HS-5 (cell line): ENCODE data around the gene EMP3.
A peak's percentile ranks its signal among the peaks of the same experiment; 100 is the strongest.
"Not testable (repeated sequence)": the region's sequence is repeated elsewhere in the genome, so short reads cannot be mapped to it uniquely, and the experiment has no call there.

Source experiments
- DNase-seq: peaks from one replicate; pipeline ENCODE4 v3.0.0-alpha.2; 2012; ENCODE audit warnings: low read depth

The EMP3 gene, protein sequence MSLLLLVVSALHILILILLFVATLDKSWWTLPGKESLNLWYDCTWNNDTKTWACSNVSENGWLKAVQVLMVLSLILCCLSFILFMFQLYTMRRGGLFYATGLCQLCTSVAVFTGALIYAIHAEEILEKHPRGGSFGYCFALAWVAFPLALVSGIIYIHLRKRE

DNA sequence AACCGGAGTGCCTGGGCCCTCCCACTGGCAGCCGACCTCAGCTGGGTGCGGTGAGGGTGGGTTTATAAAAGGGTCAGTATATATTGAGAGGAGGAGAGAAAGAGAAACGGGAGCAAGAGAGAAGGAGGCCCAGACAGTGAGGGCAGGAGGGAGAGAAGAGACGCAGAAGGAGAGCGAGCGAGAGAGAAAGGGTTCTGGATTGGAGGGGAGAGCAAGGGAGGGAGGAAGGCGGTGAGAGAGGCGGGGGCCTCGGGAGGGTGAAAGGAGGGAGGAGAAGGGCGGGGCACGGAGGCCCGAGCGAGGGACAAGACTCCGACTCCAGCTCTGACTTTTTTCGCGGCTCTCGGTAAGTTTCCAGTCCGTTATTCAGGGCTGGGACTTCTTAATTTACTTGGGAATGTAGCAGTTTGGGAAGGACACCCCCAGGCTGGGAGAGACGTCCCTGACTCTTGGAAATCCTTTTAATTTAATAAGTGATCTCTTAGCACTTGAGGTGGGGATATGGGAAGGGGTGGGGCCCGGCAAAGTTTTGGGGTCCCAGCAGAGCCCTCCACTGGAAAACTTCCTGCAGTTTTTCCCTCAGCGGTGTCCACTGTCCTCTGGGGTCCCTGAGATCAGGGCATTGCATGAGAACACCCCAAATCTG, at the start of gene EMP3:
Gene EMP3, plus strand, starts transcription at position 288 of the 646 bp plus-strand sequence. CDS start 1,293 bp downstream, outside the sequence.
- DNase-seq = peak; percentile 66

DNA sequence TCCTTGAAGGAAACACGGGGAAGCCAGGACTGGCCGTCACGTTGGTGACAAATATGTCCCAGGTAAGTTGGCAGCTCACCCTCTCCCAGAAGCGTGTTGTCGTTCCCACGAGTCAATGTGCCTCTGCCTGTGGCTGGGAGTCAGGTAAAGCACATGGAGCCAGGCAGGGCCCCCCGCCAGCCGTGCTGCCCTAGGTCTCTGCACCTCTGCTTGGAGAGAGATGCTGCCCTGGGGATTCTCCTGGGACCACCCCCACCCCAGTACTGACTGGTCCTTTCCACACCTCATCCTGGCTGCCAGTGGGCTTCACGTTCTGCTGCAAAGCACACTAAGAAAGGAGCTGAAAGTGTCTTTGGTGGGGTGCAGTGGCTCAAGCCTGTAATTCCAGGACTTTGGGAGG, 45.6 kb upstream of the EMP3 start:
- no peak for DNase-seq

DNA sequence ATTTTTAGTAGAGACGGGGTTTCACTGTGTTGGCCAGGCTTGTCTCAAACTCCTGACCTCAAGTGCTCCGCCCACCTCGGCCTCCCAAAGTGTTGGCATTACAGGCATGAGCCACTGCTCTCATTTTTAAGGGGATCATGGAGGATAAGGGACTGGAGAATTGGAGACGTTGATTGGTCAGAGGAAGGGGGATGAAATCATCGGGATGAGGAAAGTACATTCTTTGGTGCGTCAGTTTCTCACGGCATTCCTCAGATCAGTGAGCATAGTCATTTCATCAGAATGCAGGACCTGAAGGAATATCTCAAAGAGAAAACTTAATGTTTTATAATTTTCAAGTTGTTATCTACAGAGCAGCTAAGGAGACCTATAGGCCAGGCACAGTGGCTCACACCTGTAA, 41.4 kb upstream of the EMP3 start:
- DNase-seq = peak; percentile 93

DNA sequence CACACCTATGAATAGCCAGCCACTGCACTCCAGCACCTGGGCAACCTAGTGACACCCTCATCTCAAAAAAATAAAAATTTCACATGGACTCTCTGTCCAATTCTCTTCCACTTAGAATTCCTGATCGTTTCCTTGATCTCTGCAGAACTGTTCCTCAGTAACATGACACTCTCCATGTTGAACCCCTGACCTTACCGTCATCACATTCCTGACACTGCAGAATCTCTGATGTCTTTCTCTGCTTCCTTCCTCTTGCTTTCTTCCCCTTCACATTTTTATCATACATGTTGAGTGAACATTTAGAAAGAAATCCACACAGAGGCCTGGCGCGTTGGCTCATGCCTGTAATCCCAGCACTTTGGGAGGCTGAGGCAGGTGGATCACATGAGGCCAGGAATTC, 40.5 kb upstream of the EMP3 start:
- DNase-seq = no peak

DNA sequence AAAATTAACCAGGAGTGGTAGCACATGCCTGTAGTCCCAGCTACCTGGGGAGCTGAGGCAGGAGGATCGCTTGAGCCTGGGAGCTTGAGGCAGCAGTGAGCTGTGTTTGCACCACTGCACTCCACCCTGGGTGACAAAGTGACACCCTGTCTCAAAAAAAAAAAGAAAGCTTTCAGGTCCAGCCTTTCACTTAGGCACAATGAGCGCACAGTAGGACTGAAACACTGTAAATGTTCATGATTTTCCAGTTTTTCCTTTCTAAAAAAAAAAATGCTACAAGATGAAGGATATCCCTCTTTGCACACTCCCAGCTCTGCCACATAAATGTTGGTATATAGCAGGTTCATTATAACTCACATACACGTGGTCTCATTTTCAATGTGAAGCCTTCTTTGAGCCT, 37.6 kb upstream of the EMP3 start:
- no peak for DNase-seq

DNA sequence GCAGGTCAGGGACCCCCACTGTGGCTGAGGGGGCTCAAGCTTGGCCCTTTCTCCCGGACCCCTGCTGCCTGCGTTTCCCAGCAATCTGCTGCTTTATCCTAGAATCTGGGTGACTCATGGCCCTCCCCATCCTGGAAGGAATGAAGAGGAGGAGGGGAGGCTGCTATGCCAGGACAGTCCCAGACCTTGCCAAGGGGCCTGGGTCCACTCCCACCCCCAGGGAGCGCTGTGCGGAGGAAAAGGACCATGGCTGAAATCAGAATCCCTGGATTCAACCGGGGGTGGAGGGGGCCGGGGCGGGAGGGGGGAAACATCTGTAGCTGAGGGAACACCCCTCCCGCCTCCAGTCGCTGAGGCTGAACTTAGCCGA, 35.0 kb upstream of the EMP3 start:
- DNase-seq = no peak

DNA sequence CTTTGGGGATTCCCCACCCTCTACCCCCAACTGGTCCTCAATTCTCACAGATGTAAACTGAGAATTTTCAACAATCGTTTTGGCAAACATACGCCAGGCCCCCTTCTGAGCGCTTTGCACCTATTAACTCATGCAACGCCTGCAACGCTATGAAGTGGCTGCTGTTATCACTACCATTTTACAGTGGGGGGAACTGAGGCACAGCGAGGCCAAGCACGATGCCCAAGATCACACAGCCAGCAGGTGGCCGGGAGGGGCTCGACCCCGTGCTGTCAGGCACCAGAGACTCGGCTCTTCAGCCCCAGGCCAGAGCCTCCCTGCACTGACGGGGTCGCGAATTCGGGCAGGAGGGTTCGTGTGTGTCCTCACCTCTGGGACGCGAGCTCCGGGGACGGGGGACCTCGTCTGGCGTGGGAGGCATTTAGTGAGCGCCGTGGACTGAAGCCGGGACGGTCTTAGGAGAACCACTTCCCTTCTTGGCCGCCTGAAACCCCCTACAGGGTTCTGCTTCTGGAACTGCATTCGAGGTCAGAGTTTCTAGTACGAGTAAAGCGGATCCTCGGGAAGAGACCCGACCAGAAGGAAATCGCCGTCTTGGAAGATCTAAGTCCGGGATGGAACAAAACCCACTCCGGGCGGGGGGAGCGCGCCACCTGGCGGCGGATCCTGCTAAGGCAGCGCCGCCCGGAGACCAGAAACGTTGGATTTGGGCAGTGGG, 34.4 kb upstream of the EMP3 start:
- DNase-seq = peak; percentile 56

DNA sequence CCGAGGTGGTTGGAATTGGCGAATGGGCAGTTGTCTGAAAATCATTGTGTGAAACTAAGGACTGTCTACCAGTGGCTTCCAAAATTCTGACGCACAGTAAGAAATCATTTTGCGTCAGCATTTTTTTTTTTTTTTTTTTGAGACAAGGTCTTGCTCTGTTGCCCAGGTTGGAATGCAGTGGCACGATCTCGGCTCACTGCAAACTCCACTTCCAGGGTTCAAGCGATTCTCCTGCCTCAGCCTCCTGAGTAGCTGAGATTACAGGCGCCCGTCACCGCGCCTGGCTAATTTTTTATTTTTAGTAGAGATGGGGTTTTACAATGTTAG, 33.9 kb upstream of the EMP3 start:
- DNase-seq = not testable (repeated sequence)

DNA sequence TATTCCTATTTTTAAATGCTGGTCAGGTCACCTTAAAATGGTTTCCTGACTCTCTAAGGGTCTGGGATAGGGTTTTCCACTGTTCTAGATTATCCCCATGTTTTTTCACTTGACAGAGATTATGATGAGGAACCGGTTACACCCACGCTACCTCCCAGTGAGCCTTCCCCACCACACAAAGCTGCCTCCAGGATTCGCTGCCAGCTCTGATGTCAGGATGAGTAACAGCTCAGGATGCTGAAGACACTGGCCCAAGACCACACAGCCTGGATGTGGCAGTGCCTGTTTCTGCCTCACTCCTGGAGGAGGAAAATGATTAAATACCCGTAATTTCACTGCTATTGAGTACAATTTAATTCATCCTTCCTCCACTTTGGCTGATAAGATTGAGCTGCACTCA, 32.6 kb upstream of the EMP3 start:
- no peak for DNase-seq

DNA sequence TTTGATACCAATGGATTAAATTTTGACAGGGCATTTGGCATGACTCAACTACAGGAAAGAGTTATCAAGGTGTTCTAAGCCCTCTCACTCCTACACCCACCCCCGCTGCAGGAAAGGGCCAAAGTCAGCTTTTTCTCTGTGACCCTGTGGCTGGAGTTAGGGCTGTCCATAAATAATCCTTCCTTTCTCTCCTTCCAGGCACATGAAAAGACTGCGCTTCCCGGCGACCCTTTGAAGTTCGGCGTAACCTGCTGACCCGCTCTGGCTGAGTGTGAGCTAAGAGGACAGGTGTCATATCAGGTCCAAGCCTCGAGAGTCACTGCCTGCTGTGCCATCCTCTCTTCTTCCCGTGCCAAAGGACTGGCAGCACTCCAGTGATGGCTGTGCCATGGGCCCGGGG, 29.9 kb upstream of the EMP3 start:
- no peak for DNase-seq

DNA sequence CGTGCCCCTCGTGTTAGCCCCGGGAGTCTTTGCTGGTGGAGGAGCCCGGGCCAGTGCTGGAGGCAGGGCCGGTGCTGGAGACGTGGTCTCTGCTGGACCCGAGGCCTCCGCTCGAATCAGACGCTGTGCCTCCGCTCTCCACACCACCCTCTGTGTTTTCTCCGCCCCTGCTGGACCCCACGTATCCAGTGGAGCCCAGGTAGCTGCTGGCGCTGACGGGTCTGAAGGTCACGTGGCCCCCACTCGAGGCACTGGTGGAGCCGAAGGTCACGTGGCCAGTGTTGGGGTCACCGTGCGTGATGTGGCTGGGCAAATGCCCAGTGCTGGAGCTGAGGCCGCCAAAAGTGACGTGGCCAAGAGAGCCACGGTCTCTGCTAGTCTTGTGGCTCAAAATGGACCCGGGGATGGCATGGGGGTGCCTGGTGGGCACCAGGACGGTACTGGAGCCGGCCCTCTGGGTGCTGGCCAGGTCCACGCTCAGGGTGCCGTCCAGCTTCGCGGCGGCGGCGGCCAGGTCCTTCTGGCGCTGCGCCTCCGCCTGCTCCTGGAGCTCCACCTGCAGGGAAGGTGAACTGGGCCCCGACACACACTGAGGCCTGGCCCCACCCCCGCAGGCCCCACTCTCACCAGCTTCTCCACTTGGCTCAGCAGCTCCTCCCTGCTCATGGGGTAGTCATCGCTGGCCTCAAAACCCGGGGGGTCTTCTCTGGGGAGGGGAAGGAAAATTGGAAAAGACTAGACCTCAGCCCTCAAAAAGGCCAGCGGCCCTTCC, 28.2 kb upstream of the EMP3 start:
- DNase-seq = no peak

DNA sequence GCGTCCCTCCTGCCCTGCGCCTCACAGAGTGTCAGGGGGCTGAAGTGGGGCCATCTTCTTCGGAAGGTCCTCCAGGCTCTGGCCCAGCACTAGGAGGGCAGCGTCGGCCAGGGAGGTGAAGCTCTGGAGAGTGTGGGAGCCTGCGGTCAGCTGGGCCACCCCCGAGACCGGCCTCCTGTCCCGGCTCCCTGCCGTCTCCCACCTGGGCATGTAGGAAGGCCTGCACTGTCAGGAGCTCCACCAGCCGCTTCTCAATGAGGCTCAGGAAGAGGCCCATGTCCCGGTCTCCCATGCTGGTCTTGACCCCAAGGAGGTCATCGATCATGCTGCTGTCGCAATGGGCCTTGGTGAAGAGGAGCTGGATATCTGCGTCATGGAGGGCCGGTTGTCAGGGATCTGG, 27.4 kb upstream of the EMP3 start:
- no peak for DNase-seq

DNA sequence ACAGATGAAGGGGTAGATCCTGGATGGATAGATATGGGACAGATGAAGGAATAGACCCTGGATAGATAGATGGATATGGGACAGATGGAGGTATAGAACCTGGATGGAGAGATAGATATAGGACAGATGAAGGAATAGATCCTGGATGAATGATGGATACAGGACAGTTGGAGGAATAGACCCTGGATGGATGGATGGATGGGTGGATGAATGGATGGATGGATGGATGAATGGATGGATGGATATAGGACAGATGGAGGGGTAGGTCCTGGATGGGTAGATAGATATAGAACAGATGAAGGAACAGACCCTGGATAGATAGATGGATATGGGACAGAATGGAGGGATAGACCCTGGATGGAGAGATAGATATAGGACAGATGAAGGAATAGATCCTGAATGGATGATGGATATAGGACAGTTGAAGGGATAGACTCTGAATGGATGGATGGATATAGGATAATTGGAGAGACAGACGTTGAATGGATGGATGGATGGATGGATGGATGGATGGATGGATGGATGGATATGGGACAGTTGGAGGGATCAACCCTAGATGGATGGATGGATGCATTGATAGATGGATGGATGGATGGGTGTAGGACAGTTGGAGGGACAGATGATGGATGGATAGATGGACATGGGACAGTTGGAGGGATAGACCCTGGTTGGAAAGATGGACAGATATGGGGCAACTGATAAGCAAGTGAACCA, 23.3 kb upstream of the EMP3 start:
- no peak for DNase-seq

DNA sequence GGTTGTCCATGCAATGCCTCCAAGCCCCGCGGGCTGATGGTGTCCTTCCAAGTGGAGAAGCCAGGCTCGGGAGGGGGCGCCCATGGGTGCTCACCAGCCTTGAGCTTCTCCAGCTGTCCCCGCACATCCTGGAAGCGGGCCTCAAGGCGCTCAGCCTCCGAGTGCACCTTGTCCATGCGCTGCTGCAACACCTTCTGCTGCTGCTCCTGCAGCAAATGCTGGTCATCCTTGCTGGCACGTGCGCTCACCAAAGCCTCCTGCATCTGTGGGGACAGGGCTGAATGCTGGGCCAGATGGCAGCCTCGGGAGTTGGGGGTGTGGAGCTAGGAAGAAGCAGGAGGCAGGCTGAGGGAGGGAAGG, 22.8 kb upstream of the EMP3 start:
- no peak for DNase-seq

DNA sequence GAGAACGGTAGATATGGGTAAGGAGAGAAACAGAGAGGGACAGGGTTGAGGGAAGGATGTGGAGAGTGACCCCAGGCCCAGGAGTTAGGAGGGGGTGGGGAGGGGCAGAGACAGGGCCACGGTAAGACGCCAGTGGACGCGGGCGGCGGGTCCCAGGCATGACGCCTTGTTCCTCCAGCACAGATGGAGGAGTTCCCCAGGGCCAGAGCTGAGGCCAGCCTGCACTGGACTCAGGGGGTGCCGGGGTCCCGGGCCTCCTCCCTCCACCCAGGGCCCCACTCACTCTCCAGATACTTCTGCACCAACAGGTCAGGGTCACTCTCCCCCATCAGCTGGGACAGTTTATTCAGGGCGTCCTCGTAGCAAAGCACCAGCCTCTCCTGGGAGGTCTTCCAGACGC, 22.0 kb upstream of the EMP3 start:
- no peak for DNase-seq

DNA sequence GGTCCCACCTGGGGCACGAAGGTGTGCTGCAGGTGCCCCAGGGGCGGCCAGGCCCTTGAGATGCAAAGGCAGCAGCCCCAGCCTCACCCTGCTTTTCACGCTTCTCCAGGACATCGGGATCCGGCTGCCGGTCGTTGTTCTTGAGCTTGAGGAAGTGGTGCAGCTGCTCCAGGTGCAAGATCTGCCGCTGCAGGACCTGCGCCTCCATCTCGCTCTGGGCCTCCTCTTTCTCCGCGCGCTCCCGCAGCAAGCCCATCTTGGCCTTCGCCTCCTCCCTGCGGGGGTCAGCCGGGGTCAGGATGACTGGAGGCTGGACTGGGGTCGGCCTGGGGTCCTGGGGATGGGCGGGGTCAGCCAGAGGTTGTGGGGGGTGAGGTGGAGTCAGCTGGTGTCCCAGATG, 21.5 kb upstream of the EMP3 start:
- no peak for DNase-seq

DNA sequence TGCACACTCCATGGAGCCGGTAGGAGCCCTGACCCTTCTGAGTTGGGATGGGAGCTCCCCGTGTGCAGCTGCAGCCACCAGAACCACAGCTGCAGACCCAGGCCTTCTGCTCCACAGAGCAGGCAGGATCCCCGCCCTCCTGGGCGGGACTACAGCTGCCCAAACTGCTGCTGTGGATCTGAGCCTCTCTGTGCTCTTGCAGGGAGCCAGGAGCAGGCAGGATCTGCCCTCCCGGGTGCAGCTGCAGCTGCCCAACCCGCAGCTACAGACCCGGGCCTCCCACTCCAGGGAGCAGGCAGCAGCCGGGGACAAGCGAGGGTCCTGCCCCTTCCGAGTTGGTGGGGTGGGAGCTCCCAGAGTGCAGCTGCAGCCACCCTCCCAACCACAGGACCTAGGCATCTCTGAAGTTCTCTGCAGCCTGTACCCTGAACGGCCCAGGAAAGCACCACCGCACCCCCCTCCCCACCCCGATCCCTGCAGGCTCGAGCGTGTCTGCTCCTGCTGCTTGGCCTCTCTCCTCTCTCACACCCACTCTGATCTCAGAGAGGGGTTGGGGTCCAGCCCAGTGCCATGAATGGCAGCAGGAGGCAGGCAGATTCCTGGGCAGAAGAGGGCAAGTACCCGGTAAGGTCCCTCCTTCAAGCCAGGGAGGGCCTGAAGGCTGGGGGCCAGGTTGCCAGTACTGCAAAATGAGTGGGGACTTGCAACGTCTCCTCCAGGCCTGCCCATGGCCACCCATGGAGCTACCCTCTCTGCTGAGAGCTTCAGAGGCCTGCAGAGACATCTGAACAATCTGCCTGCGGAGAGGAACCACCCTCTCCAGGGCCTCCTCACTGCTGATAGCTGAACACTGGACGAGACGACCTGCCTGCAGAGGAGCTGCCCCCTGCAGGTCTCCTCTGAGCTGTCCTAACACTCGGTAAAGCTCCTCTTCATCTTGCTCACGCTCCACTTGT, 16.4 kb upstream of the EMP3 start:
- no peak for DNase-seq

DNA sequence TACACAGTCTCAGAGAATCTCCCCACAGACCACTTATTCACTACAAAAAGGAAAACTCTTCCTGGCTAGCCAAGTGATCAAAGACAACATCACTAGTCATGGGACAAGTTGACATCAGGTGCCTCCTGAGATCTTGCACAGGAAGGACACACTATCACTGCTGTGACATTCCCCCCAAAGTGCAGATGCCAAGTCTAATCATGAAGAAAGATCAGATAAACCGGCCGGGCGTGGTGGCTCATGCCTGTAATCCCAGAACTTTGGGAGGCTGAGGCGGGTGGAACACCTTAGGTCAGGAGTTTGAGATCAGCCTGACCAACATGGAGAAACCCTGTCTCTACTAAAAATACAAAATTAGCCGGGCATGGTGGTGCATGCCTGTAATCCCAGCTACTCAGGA, 15.6 kb upstream of the EMP3 start:
- not testable (repeated sequence) for DNase-seq

DNA sequence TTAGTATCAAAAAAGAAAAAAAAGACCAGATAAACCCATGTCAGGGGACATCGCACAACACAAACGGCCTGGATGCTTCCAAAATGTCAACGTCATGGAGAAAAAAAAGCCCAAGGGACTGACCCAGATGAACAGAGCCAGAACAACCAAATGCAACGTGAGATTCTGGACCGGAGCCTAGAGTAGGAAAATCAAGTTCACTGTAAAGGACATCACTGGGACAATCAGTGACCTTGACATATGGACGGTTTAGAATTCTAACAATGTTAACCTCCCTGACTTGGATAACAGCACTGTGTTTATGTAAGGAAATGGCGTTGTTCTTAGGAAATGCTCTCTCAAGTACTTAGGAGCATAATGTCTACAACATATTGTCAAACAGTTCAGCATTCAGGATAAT, 15.1 kb upstream of the EMP3 start:
- no peak for DNase-seq

DNA sequence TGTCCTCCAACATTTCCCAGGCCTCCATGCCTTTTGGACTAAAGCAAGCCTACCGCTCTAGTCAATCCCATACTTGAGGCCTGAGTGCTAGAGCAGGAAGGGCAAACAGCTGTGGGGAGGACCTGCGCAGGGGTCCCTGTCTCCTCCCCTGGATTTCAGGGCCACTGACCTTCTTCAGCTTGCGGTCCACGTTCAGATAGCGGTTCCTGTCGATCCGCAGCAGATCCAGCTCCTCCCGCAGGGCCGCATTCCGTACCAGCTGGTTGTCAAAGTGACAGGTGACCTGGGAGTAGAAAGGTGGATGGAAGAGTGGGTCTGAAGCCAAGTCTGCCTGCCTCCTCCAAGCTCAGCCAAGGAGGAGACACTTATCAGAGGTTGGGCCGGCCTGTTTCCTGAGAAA, 14.0 kb upstream of the EMP3 start:
- DNase-seq = no peak

DNA sequence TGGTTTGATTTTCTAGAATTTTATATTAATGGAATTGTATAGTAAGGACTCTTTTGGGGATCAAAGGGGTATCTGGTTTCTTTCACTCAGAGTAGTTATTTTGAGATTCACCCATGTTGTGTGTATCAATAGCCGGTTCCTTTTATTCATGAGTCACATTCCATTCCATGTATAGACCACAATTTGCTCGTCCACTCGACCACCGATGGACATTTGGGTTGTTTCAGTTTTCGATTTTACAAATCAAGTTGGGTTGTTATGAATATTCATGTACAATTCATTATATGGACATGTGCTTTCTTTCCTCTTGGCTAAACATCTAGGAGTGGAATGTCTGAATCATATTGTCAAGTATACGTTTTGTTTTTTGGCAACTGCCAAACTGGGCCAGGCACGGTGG, 9.6 kb upstream of the EMP3 start:
- DNase-seq = no peak

DNA sequence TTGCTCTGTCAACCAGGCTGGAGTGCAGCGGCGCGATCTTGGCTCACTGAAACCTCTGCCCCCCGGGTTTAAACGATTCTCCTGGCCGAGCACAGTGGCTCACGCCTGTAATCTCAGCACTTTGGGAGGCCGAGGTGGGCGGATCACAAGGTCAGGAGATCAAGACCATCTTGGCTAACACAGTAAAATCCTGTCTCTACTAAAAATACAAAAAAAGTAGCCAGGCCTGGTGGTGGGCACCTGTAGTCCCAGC, 7.7 kb upstream of the EMP3 start:
- not testable (repeated sequence) for DNase-seq
